GM19099 (cell line): ENCODE results near the gene HRAS.

Experiments used
- POLR2A ChIP-seq: IDR thresholded peaks from 3 replicates; pipeline ENCODE4 v1.6.1; 2011; ENCODE audit warnings: low read depth; ENCODE audit not compliant: insufficient read length; ENCODE audit errors: extremely low read depth

Gene HRAS

DNA sequence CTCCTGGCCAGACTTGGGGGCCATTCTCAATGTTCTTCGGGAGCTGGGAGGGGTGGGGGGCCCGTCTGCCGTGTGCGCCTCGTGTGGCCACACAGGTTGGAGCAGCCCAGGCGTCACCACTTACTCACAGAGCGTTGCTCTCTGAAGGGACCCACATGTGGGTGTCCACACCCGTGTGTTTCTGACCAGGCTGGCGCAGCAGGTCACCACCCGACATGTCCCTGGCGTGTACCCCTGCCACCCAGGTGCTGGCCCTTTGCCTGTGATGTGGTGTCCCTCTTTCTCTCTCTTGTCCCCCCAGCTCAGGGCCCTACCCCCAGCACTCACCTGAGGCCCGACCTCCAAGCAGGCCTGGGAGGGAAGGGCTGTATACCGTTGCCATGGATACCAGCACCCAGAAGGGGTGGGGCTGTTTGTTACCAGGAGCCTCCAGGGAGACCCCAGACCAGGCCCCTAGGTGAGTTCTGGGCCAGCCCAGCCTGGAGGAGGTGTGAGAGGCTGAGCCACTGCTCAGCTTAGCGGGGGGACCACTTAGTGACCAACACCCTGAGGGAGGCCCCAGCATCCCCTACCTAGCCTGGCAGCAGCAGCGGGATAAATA, 23.7 kb upstream of the HRAS start:
- no peak for TF ChIP-seq POLR2A

DNA sequence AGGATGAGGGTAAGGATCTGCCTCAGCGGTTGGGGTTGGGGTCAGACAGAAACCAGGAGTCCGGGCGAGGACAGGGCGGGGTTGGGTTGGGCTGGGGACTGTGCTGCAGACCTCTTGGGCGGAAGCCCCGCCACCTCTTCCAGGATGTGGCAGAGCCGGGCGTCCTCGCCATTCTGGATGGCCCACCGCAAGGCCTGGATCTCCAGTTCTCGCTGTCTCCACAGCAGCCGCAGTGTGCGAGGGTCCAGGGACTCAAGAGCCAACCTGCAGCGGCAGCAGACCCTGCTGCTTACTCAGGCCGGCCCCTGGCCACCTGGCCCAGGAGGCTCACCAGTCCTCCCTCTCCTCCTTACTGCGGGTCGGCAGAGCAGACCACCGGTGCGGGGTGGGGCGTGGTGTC, 23.1 kb upstream of the HRAS start:
- no peak for TF ChIP-seq POLR2A

DNA sequence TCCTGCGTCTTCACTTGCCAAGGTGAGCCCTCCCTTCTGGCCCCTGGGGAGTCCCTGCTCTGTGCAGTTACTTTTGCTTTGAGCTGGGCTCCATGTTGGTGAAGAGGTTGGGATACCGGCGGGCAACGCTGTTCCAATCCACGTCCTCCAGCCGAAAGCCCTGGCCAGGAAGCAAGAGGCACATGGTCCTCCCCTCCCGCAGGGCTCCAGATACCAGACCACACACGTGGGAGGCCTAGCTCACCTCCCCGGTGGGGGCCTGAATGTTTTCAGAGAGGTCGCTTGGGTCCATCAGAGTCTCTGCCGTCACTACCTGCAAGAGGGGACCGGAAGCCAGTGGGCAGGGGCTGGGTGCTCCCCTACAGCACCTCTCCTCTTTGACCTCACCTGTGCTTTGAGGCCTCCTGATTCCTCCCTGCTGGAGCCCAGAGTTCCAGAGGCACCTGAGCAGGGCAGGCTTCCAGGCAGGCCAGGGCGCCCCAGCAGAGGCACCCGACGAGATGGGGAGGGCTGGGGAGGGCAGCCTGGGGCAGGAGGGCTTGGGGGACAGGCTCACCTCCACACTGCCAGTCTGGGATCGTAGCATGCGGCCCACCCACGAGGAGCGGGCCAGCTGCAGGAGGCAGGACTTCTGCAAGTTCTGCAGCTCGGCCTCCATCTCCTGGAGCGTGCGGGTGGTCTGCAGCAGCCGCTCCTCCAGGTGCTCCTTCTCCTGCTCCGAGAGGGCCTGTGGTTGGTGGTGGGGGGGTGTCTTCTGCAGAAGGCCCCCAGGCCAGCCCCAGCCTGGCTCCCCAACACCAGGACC, 22.2 kb upstream of the HRAS start:
- TF ChIP-seq POLR2A: no peak

DNA sequence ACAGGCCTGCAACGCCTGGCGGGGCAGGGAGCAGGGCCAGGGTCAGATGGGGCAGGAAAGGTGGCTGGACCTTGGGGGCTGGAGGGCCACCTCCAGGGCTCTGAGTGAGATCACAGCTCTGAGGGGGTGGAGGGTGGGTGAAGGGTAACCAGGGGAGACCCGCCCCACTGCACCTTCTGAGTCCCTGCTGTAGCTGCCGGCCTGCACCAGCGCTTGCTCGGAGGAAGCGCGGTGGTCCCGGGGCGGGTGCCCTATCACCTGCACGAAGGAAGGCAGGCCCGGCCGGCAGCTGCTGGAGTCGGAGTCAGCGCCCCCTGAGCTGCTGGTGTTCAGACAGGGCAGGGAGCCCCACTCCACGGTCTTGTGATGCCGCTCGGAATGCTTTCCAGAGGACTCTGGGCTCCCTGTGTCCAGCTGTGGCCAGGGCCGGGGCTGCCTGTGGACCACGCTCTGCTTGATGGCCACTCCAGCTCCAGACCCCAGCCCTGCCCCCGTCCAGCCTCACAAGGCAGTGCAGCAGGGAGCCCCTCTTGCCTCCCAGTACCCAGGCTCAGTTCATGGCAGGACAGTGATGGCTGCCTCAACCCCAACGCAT, 21.4 kb upstream of the HRAS start:
- TF ChIP-seq POLR2A: no peak

DNA sequence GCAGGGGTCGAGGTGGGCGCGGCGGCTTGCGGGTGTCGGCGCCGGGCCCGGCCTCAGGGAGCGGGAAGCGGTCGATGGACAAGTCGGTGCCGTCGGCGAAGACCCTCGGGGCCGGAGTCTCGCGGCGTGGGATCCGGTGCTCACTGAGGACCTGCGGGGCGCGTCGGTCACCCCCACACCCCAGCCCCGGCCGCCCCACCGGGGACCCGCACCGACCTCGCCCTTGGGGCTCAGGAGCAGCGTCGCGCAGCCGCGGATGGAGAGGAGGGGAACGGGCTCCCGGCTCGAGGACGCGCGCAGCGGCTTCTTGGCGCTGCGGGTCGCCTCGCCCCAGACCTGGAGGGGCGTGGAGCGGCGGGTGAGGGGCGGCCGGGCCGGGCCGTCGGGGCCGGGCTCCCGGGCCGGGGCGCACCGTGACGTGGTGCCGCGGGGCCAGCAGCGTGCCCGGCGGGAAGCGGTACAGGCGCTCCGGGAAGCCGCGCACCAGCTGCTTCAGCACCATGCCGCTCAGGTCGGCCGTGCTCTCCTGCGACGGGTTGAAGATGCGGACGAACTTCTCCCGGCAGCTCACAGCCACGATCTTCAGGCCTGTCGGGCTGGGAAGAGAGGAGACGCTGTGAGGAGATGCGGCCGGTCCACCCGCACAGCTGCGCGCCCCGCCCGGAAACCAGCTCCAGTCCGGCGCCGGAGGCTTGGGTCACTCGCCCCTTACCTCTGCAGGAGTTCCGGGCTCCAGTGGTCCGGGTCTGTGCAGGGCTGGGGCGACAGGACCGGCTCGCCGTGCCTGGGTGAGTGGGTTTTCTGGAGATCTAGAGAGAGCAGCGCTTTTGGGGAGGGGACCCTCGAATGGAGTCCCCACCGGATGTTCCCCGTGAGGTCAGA, 20.6 kb upstream of the HRAS start:
- TF ChIP-seq POLR2A: no peak

DNA sequence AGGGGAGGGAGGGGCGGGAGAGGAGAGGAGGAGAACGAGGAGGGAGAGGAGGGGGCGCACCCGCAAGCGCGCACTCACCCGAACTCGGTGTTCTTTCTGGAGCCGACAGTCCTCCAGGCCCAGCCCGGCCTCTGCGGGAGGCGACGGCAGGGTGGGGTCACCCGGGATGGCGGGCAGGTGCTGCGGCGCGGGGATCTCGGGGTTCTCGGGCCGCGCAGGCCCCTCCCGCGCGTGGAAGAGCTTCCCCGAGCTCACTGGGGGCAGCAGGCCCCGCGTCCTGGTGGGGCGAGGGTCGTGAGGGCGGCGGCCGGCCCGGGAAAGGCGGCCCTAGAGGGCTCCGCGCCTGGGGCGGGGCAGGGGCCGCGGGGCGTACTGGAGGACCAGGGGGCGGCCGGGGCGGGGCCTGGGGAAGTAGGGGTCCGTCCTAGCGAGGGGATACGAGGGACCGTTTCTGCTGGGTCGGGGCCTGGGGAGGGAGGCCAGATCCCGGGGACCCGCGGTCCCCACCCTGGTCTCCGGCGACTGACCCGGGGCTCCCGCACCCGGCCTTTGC, 19.9 kb upstream of the HRAS start:
- TF ChIP-seq POLR2A: no peak

DNA sequence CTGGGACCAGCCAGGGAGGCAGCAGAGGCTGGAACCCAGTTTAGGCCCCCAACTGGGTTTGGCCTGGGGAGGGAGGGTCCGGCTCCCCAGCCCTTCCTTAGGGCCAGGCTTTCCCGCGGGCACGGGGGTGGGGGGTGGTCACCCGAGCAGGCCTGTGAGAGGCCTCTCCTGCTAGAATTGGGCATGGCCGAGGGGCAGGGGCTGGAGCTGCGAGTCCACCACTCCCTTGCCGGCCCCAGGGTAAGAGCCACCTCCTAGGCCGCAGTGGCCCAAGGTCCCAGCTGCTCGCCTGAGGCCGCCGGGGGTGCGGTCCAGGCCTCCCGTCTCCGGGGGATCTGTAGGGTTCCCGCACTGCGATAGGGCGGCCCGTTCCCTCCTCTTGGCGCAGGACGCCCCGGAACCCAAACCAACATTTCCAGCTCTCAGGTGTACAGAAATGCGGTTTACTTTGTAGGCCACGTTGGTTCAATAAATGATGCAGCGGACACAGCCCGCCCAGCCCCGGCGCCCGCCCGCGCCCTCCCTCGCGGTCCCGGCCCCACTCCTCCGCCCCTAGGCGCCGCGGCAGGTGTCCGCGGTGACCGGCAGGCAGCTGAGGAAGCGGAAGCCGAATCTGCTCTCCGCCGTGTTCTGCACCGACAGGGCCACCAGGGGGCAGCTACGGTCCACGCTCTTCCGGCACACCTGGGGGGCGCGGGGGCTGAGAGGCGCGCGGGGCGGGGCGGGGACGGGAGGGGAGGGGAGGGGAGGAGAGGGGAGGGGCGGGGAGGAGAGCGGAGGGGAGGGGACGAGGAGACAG, 19.3 kb upstream of the HRAS start:
- TF ChIP-seq POLR2A: no peak

DNA sequence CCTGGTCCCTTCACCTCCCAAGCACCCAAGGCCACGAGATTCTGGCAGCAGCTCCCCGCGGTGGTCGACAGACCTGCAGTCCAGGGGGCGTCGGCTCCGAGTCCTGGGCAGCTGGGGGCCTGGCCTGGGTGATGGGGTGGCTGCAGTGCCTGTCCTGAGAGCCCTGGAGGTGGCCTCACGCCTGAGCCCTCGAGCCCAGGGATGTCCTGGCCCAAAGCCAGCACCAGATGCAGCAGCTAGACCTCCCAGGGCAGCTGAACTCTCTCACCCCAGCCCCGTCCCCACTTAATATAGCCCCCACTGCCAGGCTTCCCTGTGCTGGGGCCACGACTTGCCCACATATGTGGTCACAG, 18.6 kb upstream of the HRAS start:
- no peak for TF ChIP-seq POLR2A

DNA sequence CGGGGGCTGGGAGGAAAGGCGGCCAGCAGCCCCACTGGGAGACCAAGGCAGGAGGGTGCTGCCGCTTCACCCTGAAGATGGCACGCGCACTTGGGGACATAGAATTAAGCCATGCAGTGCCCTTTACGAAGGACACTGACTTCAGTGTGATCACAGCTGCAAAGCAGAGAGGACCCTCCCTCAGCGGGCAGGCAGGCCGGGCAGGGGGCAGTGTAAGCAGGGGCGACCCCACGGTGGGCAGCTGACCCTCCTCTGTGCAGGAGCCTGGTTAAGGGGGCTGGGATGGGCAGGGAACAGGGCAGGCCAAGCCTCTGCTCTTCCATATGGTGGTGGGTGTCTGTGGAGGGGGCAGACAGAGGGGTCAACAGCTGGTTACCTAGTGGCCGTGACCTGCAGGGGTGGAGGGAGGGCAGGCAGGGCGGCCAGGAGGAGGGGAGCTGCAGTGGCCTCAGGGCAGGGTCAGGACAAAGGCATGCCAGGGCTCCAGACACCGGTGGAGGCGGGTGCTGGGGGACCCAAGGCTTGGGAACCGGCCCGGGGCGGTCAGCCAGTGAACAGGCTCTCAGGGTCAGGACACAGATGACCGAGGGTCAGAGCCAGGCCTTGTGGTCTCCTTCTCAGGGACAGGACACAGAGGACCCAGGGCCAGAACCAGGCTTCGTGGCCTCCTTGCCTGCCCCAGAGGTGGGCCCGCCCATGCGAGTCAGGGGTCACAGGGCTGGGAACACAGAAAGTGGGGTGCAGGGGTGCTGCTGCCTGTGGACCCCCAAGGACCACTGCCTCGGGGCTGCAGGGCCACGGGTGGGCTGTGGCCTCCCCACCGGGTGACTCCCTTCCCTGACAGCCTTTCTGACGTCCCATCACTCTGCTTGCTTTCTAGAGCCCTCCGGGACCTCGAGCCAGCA, 18.0 kb upstream of the HRAS start:
- no peak for TF ChIP-seq POLR2A

DNA sequence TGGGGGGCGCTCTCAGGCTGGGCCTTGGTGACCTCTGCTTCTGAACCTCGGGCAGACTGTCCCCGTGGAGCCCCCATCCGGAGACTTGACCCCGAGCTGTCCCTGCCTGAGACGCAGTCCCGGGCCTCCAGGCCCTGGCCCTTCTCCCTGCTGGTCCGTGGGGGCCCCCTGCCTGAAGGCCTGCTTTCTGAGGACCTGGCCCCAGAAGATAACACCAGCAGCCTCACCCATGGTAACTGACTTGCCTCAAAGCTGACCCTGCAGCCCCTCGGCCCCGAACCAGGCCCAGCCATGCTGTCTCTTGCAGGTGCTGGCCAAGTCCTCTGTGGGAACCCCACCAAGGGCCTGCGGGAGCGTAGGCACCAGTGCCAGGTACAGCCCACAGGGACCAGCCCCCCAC, 16.2 kb upstream of the HRAS start:
- TF ChIP-seq POLR2A: no peak

DNA sequence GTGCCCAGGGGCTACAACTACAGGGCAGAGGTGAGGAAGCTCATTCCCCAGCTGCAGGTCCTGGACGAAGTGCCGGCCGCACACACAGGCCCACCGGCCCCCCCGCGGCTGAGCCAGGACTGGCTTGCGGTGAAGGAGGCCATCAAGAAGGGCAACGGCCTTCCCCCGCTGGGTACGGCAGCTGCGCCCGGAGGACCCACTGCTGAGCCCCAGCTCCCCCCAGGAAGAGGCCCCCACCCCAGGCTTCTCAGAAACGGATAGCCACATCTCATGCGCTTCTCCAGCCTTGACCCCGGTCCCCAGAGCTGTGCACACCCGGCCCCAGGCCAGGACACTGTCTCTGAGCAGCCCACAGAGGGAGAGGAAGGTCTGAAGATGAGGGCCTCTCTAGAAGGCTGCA, 15.8 kb upstream of the HRAS start:
- TF ChIP-seq POLR2A: no peak

DNA sequence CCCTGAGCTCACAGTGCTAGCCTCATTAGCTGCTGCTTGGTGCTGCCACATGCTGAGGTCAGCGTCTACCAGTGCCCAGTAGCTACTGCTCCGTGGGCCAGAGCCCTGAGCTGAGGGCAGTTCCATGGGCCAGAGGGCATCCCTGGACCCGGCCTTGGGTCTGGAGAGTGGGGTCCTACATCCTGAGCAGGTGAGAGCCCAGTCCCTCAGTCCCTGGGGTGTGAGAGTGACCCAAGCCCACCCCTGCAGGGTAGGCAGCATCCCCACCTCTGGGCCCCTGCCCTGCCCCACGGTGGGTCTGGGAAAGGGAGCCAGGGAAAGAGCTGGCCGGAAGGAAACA, 15.3 kb upstream of the HRAS start:
- TF ChIP-seq POLR2A: no peak

DNA sequence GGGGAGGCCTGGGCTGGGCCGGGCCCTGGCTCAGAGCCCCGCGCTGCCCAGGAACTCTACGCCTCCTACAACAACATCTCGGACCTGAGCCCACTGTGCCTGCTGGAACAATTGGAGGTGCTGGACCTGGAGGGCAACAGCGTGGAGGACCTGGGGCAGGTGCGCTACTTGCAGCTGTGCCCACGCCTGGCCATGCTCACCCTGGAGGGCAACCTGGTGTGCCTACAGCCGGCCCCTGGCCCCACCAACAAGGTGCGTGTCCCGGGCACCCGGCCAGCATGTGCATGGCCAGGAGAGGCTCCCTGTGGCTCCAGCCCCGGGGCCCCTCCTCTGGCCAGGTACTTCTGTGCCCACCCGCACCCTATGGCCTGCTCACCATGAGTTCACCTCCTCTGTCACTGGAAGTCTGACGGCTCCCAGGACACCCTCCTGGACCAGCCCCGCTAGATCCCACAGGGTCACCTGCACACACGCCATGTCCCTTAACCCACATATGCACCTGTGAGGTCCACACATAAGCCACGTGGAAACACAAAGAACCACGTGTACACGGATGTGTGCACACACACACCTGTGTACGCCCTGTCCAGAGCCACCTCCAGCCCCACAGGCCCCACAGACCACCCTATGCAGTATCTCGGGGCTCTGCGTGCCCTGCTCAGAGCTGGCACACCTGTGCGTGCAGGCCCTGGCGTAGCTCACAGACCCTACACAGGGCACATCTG, 14.8 kb upstream of the HRAS start:
- no peak for TF ChIP-seq POLR2A
